ENCODE results near the gene WNT1. TPM values are rescaled to one million over a fixed set of nuclear protein-coding genes. Genes with fewer than 3 reads are reported as not detected.

The WNT1 gene
- total and polyA plus RNA-seq, 8 donors, result not detected

DNA sequence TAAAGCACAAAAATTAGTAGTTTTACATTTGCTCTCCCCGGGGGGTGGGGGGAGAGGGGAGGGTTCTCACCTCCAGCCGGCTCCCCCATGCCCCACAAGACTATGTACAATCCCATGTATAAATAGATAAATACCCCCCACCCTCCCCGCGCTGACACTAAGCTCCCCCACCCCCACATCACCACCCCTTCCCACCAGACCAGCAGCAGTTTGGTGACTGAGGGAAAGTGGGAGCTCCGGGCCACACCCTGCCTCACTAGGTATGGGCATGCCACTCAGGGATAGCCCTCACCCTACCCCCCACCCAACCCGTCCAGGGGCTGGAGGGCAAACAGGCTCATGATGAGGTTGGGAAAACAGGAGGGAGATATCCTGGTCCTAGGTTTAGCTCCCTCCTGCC is 42.3 kb downstream of the WNT1 start:
- intact Hi-C loops (cut with DNase I; ENCODE audit: low total_unique reads), result no loop called here
- Histone ChIP-seq H3K4me1 (peaks cover 12 to 34% (median 27%) of the 10 kb centered on the region in 4 donors), H3K27ac (peak overlapping the region in 3 of 5 donors; percentile 89 to 98 (median 93)), H3K27me3 (no peaks in the 10 kb centered on the region), H3K9me3 (no peaks in the 10 kb centered on the region), H3K4me3 (no peak overlapping the region), H3K36me3 (peaks cover 41 to 50% (median 49%) of the 10 kb centered on the region in 4 donors)
- DNase-seq, result no peak
- WGBS, 5 donors, result 69 to 90% (median 80%) methylated on average over 5 to 6 of the region's 6 CpGs
- no peak for TF ChIP-seq EP300 (IDR thresholded peaks at IDR 0.05)
- no peak for TF ChIP-seq POLR2A (IDR thresholded peaks at IDR 0.05)
- TF ChIP-seq POLR2AphosphoS5 (IDR thresholded peaks at IDR 0.05), result no peak
- TF ChIP-seq, protein P1, sequence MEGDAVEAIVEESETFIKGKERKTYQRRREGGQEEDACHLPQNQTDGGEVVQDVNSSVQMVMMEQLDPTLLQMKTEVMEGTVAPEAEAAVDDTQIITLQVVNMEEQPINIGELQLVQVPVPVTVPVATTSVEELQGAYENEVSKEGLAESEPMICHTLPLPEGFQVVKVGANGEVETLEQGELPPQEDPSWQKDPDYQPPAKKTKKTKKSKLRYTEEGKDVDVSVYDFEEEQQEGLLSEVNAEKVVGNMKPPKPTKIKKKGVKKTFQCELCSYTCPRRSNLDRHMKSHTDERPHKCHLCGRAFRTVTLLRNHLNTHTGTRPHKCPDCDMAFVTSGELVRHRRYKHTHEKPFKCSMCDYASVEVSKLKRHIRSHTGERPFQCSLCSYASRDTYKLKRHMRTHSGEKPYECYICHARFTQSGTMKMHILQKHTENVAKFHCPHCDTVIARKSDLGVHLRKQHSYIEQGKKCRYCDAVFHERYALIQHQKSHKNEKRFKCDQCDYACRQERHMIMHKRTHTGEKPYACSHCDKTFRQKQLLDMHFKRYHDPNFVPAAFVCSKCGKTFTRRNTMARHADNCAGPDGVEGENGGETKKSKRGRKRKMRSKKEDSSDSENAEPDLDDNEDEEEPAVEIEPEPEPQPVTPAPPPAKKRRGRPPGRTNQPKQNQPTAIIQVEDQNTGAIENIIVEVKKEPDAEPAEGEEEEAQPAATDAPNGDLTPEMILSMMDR (IDR thresholded peaks at IDR 0.05), result no peak

DNA sequence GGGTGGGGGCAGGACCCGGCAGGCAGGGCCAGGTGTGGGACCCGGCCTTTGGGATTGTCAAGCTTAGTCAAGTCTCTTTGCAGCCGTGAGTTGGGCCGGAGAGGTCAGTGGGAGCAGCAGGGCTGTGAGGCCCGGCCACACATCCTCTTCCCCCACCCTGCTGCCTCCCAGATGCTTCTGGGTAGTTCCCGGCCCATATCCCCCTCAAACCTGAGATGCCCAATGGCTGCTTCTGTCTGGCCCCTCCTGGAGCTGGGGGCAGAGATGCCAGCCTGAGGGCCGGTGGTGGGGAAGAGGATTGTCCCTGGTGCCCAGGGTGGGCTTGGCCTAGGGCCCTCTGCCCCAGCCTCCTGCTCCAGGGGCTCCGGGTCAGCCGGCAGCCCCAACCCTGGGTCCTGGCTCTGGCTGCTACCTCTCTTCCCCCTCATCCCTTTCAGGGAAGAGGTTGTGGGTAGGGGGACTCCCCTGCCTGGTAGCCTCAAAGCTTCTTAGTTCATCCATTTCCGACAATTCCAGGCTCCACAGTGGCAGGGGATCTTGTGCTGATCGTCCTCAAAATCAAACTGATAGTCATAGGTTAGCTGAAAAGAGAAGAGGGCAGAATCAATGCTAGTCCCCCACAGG is 43.3 kb downstream of the WNT1 start:
- TF ChIP-seq, protein P1 (IDR thresholded peaks at IDR 0.05), result no peak
- TF ChIP-seq POLR2AphosphoS5 (IDR thresholded peaks at IDR 0.05) (no peak), POLR2A (IDR thresholded peaks at IDR 0.05) (no peak), EP300 (IDR thresholded peaks at IDR 0.05) (no peak)
- Histone ChIP-seq H3K27me3 (no peaks in the 10 kb centered on the region), H3K4me3 (no peak overlapping the region), H3K36me3 (peaks cover 50 to 60% (median 59%) of the 10 kb centered on the region in 4 donors), H3K27ac (no peak overlapping the region), H3K9me3 (no peaks in the 10 kb centered on the region), H3K4me1 (peaks cover 12 to 31% (median 25%) of the 10 kb centered on the region in 4 donors)
- WGBS, 5 donors, result 69 to 85% (median 78%) methylated on average over 8 to 11 of the region's 11 CpGs
- no peak for DNase-seq
- intact Hi-C loops (cut with DNase I; ENCODE audit: low total_unique reads), result no loop called here

DNA sequence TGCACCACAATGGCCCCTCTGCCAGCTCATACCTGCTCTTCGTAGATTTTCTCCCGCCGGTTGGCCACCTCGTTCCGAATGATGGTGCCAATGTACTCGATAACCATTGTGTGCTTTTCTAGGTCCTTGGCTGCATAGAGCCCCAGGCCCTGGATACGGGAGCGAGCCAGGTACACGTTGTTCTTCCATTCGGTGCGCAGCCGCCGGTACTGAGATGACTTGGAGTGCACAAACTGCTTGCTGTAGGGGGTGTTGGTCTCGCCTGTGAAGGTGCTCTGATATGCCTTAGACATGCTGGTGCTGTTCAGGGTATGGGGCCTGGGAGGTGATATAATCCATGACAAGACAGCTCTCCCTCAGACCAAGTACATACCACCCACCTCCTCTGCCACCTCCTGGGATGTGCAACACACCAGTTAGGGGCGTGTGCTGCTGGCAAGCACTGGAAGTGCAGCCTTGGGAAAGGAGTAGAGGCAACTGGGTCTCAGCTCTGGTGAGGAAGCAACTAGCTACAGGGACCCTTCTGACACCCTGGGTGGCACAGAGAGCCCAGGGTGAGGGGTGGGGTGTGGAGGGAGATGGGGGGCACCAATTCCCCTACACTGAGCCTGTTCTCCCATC is 44.5 kb downstream of the WNT1 start:
- Histone ChIP-seq H3K36me3 (peaks cover 63 to 72% (median 71%) of the 10 kb centered on the region in 4 donors), H3K27ac (no peak overlapping the region), H3K9me3 (no peaks in the 10 kb centered on the region), H3K4me1 (peaks cover 5 to 22% (median 15%) of the 10 kb centered on the region in 4 donors), H3K4me3 (no peak overlapping the region), H3K27me3 (no peaks in the 10 kb centered on the region)
- intact Hi-C loops (cut with DNase I; ENCODE audit: low total_unique reads), result no loop called here
- TF ChIP-seq POLR2A (IDR thresholded peaks at IDR 0.05) (no peak), EP300 (IDR thresholded peaks at IDR 0.05) (no peak)
- TF ChIP-seq, protein P1 (IDR thresholded peaks at IDR 0.05), result no peak
- DNase-seq, result no peak
- 88 to 93% (median 90%) methylated on average over 14 to 15 of the region's 15 CpGs for WGBS, 5 donors

DNA sequence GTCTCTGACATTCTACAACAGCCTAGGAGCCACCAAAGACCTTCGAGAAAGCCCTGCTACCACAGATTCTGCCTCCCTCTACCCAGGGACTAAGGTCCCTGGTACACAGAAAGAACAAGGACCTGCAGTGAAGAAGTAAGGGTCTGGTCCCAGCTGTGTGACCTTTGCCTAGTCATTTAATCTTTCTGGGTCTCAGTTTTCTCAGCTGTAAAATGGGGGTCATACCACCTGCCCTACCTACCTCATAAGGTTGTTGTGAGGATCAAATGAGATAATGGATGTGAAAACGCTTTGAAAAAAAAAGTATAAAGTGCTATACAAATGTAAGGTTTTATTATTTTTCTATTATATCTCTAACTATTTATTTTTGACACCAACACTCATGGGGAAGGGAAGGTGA is 45.7 kb downstream of the WNT1 start:
- no peak overlapping the region for H3K27ac ChIP-seq
- 77 to 95% (median 93%) methylated on average over 2 of the region's 2 CpGs for WGBS, 5 donors
- intact Hi-C loops (cut with DNase I; ENCODE audit: low total_unique reads), result no loop called here
- no peaks in the 10 kb centered on the region for H3K9me3 ChIP-seq
- no peak for TF ChIP-seq EP300 (IDR thresholded peaks at IDR 0.05)
- TF ChIP-seq, protein P1 (IDR thresholded peaks at IDR 0.05), result no peak
- no peak for TF ChIP-seq POLR2AphosphoS5 (IDR thresholded peaks at IDR 0.05)
- TF ChIP-seq POLR2A (IDR thresholded peaks at IDR 0.05), result no peak
- no peak overlapping the region for H3K4me3 ChIP-seq
- no peaks in the 10 kb centered on the region for H3K27me3 ChIP-seq
- no peak for DNase-seq
- H3K36me3 ChIP-seq, result peaks cover 75 to 84% (median 83%) of the 10 kb centered on the region in 4 donors
- H3K4me1 ChIP-seq, result peaks cover 0 to 17% (median 10%) of the 10 kb centered on the region in 4 donors
